Upper lobe of left lung (tissue), 6 donors: ENCODE data around the gene RBBP8NL. TPM values are rescaled to one million over a fixed set of nuclear protein-coding genes. Genes with fewer than 3 reads are reported as not detected.

Experiments used
- ATAC-seq, 2 donors: fragments of 200-7000 bp; cut with Tn5 transposase; one replicate each; pipeline ENCODE4 v1.9.1; 2022; ENCODE audit warnings: mild to moderate bottlenecking in 2 of 2, moderate library complexity in 2 of 2; ENCODE audit not compliant: low FRiP score in 2 of 2
- DNase-seq, 2 donors: peaks; one replicate each; pipeline ENCODE4 v3.0.0-alpha.2; 2019 to 2020
- H3K27ac ChIP-seq, 4 donors: fragments of 200-600 bp; sonication (generic); one replicate each; pipeline ENCODE4 v1.5.1; 2016 to 2019
- H3K27me3 ChIP-seq, 4 donors: fragments of 200-600 bp; sonication (generic); one replicate each; pipeline ENCODE4 v1.5.1; 2017 to 2019
- H3K36me3 ChIP-seq, 4 donors: fragments of 200-600 bp; sonication (generic); one replicate each; pipeline ENCODE4 v1.5.1; 2016 to 2019
- H3K4me1 ChIP-seq, 4 donors: fragments of 200-600 bp; sonication (generic); one replicate each; pipeline ENCODE4 v1.5.1; 2018 to 2019
- H3K4me3 ChIP-seq, 4 donors: fragments of 200-600 bp; sonication (generic); one replicate each; pipeline ENCODE4 v1.5.1; 2017 to 2019; ENCODE audit warnings: mild to moderate bottlenecking in 2 of 4, moderate library complexity in 1 of 4
- H3K9me3 ChIP-seq, 4 donors: fragments of 200-600 bp; sonication (generic); one replicate each; pipeline ENCODE4 v1.5.1; 2018 to 2019
- CTCF ChIP-seq, 6 experiments: fragments of 450-650 bp in 4 of 6; fragments of 200-600 bp in 2 of 6; sonication (generic) in 2 of 6; IDR thresholded peaks; one replicate each; pipeline ENCODE4 v1.5.1; 2016 to 2019; ENCODE audit warnings: antibody characterized with exemption in 6 of 6
- EP300 ChIP-seq, 4 donors: sonication (generic); formaldehyde crosslinking; IDR thresholded peaks; one replicate each; pipeline ENCODE4 v1.5.1; 2017; ENCODE audit warnings: antibody characterized with exemption in 4 of 4, control low read depth in 2 of 4
- POLR2A ChIP-seq, 4 donors: fragments of 450-650 bp; IDR thresholded peaks; one replicate each; pipeline ENCODE4 v1.5.1; 2016 to 2017; ENCODE audit warnings: antibody characterized with exemption in 4 of 4, mild to moderate bottlenecking in 2 of 4
- POLR2AphosphoS5 ChIP-seq, 2 donors: sonication (generic); formaldehyde crosslinking; IDR thresholded peaks; one replicate each; pipeline ENCODE4 v1.5.1; 2017; ENCODE audit warnings: antibody characterized with exemption in 2 of 2
- WGBS, 2 donors: methylation state at CpG; one replicate each; pipeline ENCODE4 v1.1.5; 2017 to 2018; 5-methylcytosine and 5-hydroxymethylcytosine counted together
- total RNA-seq, 6 donors: library from RNA; depleted of rRNA in 4 of 6; stranded (reverse); fragments of >200 nt in 4 of 6; gene quantifications; one replicate each; pipeline versions ENCODE4 v1.1.0 to v1.2.1, GENCODE V29; 2016 to 2021
- donor health status: DM: no; HTN: no; CAD: no; lungs with moderate emphysema.
- donor health status: DM: no; HTN: yes; CAD: no; lungs with severe emphysema.

The RBBP8NL gene
- total RNA-seq, 6 donors from 2014 or later = 0.51 to 6.3 (median 1.9) TPM; not detected in 1

- no peak for TF ChIP-seq POLR2A (IDR thresholded peaks at IDR 0.05)
- TF ChIP-seq EP300 (IDR thresholded peaks at IDR 0.05) = no peak
- no peak for TF ChIP-seq POLR2AphosphoS5 (IDR thresholded peaks at IDR 0.05)
- no peak for TF ChIP-seq CTCF (IDR thresholded peaks at IDR 0.05)
- H3K36me3 ChIP-seq = no peaks in the 10 kb centered on the region
- no peaks in the 10 kb centered on the region for H3K4me1 ChIP-seq
- WGBS, 2 donors = 70 to 71% methylated on average over 10 of the region's 10 CpGs
- no peak overlapping the region for H3K27ac ChIP-seq
- no peaks in the 10 kb centered on the region for H3K9me3 ChIP-seq
- ATAC-seq = no peak
- H3K4me3 ChIP-seq = no peak overlapping the region
- no peak for DNase-seq
- peaks cover 0 to 13% (median 0%) of the 10 kb centered on the region in 4 donors for H3K27me3 ChIP-seq
Observed at GRCh38 chr20:62448038-62448437, 20.7 kb upstream of the RBBP8NL start.

DNA sequence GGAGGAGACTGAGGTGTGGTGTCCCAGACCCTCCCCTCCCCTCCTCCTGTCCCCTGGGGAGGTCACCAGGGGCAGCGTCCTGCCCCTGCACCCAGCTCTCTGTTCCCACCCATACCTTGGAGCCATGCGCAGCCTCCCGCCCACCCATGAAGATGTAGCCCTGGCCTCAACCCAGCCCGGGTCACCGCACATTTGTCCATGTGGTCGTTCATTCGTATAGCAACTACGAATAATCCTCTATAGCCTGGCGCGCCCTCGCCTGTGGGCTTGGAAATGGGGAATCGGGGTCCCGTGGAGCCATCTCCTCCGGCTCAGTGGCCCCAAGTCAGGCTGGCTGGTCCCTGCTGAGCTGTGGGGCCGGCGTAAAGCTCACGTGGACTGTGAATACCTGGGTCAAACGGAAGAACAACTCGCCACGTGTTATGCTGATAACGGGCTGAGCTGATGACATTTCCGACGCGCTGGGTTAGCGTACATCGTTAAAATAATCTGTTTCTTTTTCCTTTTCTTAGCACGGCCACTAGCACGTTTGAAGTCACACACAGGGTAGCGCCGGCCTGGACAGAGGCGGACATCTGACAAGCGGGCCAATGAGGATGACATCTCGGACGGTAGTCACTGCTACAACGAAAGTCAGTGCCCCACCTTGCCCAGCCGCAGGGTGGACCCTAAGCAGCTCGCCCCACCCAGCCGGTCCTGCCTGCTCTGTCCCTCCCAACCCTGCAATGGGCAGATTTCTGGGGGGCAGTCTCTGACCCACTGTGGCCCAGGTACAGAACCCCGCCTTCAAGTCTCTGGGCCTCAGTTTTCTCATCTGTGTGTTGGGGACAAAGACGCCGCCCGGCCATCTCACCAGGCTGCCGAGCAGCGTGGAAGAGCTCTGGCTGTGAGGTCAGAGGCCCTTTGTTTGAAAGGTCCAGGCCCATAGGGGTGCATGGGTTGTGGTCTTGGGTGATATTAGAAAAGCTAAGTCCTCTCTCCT is 19.8 kb upstream of the RBBP8NL start:
- ATAC-seq = no peak
- TF ChIP-seq EP300 (IDR thresholded peaks at IDR 0.05) (no peak), POLR2AphosphoS5 (IDR thresholded peaks at IDR 0.05) (no peak), POLR2A (IDR thresholded peaks at IDR 0.05) (no peak), CTCF (IDR thresholded peaks at IDR 0.05) (no peak)
- DNase-seq = peak in 1 of 2 donors; percentile 52
- H3K27ac ChIP-seq = no peak overlapping the region
- no peaks in the 10 kb centered on the region for H3K36me3 ChIP-seq
- H3K27me3 ChIP-seq = peaks cover 0 to 7% (median 0%) of the 10 kb centered on the region in 4 donors
- H3K4me1 ChIP-seq = no peaks in the 10 kb centered on the region
- 85% methylated on average over 41 to 44 of the region's 44 CpGs for WGBS, 2 donors
- no peaks in the 10 kb centered on the region for H3K9me3 ChIP-seq
- H3K4me3 ChIP-seq = no peak overlapping the region

DNA sequence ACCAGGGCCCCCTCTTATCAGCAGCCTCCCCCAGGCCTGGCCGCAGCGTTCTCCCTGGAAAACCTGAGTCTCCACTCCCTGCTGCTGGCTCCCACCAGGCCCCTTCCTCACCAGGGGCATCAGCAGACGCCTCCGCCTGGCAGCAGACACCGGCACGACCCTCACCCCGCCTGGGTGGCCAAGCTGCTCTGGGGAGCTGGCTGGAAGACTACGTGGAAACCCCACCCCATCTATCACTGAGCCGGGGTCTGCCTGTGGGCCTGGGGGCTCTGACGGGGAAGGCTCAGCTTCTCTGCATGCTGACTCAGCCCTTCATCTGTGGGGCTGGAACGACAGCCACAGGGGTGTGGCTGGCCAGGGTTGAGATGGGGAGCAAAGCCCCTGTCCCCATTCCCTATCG is 19.1 kb upstream of the RBBP8NL start:
- H3K27me3 ChIP-seq = peaks cover 0 to 7% (median 0%) of the 10 kb centered on the region in 4 donors
- no peak overlapping the region for H3K27ac ChIP-seq
- 33 to 53% methylated on average over 2 to 12 of the region's 12 CpGs for WGBS, 2 donors
- no peaks in the 10 kb centered on the region for H3K36me3 ChIP-seq
- ATAC-seq (no peak), DNase-seq (peak in 1 of 2 donors; percentile 57)
- H3K9me3 ChIP-seq = no peaks in the 10 kb centered on the region
- no peak overlapping the region for H3K4me3 ChIP-seq
- H3K4me1 ChIP-seq = no peaks in the 10 kb centered on the region
- TF ChIP-seq POLR2A (IDR thresholded peaks at IDR 0.05) = no peak
- no peak for TF ChIP-seq EP300 (IDR thresholded peaks at IDR 0.05)
- TF ChIP-seq POLR2AphosphoS5 (IDR thresholded peaks at IDR 0.05) = no peak
- TF ChIP-seq CTCF (IDR thresholded peaks at IDR 0.05) = no peak

DNA sequence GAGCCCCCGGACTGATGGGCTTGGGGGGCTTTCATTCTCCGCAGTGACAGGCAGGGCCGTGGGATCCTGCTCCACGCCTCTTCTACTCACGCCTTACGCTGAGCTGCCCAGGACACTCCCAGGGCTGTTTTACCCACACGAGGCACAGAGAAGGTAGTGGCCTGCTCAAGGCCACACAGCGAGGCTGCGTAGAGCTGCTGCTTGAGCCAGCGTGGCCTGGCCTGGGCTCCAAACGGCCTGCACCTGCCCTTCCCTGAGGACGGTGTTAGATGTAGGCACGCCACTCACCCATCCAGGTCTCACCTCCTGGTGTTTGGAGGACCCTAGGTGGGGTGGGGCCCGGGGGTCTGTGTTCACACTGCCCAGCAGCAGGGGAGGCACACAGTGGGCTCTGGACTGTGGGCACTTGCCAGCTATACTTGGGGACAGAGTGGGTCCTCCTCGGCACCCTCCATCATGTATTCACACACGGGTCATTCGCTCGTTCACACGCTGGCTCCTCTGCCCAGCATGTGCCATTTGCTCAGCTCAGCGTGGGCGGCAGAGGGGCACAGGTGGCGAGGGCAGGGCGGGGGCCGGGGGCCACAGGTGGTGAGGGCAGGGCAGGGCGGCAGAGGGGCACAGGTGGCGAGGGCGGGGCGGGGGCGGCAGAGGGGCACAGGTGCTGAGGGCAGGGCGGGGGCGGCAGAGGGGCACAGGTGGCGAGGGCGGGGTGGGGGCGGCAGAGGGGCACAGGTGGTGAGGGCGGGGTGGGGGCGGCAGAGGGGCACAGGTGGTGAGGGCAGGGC is 18.4 kb upstream of the RBBP8NL start:
- H3K36me3 ChIP-seq = no peaks in the 10 kb centered on the region
- ATAC-seq = no peak
- 87 to 91% methylated on average over 11 to 27 of the region's 36 CpGs for WGBS, 2 donors
- H3K27ac ChIP-seq = no peak overlapping the region
- H3K27me3 ChIP-seq = peaks cover 0 to 7% (median 0%) of the 10 kb centered on the region in 4 donors
- TF ChIP-seq POLR2A (IDR thresholded peaks at IDR 0.05) = no peak
- no peak for TF ChIP-seq CTCF (IDR thresholded peaks at IDR 0.05)
- no peak for TF ChIP-seq EP300 (IDR thresholded peaks at IDR 0.05)
- no peak for TF ChIP-seq POLR2AphosphoS5 (IDR thresholded peaks at IDR 0.05)
- DNase-seq = peak in 1 of 2 donors; percentile 83
- no peak overlapping the region for H3K4me3 ChIP-seq
- H3K4me1 ChIP-seq = no peaks in the 10 kb centered on the region
- no peaks in the 10 kb centered on the region for H3K9me3 ChIP-seq
